ENCODE measurements around the gene CDHR4.
"Not testable (repeated sequence)": the region's sequence is repeated elsewhere in the genome, so short reads cannot be mapped to it uniquely, and the experiment has no call there.

Gene CDHR4

DNA sequence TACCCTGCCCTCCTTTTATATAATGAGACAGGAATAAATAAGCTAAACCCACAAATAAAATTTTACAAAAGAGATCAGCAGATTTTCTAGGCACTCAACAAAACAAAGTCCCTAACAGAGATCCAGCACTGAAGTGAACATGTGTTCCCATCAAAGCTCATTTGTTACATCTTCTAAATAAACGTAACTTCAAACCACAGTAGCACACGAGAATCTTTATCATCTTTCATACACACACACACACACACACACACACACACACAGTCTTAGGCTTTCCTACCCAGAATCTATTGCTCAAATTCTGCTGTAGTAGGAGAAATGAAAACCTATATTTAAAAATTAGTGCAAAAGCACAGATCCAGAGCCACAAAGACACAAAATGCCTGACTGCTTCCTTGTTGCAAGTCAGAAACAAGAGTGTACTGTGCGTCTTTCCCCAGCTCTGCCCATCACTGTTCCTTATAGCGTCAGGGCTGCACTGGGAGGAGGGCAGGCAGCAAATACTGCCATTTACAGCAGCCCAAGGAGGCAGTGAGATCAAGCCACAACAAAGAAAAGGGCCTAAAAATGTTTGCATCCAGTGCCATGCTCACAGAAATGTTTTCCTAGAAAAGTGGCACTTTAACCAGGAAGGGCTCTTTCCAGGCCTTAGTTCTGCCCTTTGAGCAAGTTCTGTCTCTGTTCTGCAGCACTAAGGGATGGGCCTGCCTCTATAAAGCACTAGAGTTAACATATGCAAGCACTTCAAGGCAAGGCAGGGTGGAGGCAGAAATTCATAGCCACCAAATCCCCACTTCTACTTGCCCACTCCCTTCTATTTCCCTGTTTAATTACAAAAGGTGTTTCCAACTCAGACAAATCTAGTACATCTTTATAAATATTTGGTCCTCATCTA is 19.3 kb downstream of the CDHR4 start:
- no peak for DNase-seq (ENCODE audit: low read depth)

DNA sequence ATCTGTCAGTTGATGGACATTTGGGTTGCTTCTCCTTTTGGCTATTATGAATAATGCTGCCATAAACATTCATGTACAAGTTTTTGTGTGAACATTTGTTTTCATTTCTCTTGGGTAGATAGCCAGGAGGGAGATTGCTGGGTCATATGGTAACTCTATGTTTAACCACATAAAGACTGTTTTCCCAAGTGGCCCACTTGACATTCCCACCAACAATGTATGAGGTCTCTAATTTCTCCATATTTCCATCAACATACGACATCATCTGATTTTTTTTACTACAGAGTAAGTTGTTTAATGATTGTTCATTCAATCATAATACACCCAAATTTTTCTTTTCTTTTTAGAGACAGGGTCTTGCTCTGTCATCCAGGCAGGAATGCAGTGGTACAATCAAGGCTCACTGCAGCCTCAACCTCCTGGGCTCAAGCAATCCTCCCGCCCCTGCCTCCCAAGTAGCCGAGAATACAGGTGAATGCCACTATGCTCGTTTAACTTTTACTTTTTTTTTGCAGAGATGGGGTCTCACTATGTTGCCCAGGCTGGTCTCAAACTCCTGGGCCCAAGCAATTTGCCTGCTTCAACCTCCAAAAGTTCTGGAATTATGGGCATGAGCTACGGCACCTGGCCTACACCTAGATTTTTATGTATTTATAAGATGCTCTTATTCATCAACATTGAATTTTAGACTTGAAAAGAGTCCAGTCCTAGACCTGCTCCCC is 20.2 kb downstream of the CDHR4 start:
- DNase-seq (ENCODE audit: low read depth): no peak

DNA sequence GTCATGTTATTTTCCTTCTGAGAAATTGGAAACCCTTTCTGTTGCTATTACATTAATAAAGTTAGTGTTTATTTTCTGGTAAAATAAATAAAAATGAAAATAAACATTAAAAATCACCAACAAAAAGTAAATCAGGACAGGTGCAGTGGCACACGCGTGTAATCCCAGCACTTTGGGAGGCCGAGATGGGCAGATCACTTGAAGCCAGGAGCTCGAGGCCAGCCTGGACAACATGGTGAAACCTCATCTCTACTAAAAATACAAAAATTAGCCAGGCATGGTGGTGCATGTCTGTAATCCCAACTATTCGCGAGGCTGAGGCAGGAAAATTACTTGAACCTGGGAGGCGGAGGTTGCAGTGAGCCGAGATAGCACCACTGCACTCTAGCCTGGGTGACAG is 23.6 kb downstream of the CDHR4 start:
- DNase-seq (ENCODE audit: low read depth): not testable (repeated sequence)

DNA sequence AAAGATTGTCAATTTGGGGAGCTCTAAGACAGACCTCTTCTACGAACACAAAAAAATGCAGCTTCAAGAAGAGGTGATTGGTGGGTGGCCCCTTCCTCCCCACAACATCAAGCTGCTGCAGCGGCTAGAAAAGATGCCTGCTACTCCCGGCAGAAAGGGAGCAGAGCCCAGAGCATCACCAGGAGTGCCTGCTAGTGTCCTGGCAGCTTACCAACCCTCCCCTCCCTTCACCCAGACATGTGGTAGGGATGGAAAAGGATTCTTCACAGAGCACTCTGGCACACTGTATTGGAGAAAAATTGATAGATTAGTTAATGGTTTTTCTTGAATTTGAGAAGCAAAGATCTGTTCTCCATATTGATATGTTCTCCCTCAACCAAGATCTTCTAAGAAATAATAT is 24.1 kb downstream of the CDHR4 start:
- DNase-seq (ENCODE audit: low read depth): no peak

DNA sequence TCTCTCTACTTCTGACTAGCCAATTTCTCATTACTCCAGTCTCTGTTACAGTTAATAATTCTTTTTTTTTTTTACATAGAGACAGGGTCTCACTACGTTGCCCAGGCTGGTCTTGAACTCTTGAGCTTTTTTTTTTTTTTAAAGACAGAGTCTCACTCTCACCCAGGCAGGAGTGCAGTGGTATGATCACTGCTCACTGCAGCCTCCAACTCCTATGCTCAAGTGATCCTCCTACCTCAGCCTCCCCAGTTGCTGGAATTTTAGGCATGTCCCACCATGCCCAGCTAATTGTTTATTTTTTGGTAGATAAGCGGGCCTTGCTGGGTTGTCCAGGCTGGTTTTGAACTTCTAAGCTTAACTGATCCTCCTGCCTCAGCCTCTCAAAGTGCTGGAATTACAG is 27.0 kb downstream of the CDHR4 start:
- no peak for DNase-seq (ENCODE audit: low read depth)

DNA sequence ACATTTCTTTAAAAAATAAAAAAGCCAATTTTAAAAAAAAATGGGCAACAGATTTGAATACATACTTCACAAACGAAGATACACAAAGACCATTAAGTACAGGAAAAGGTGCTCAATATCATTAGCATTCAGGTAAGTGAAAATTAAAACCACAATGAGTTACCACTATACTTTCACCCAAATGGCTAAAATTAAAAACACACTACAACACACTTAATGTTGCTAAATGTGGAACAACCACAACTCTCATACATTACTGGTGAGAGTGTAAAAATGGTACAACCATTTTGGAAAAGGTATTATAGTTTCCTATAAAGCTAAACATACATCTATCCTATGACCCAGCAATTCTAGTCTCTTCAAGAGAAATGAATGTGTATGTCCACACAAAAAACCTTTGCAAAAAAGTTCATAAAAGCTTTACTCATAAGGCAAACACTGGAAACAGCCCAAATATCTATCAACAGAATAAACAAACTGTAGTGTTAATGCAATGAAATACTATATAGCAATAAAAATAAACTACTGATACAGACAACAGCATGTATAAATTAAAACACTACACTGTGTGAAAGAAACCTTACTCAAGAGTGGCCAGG is 28.2 kb downstream of the CDHR4 start:
- DNase-seq (ENCODE audit: low read depth): no peak

DNA sequence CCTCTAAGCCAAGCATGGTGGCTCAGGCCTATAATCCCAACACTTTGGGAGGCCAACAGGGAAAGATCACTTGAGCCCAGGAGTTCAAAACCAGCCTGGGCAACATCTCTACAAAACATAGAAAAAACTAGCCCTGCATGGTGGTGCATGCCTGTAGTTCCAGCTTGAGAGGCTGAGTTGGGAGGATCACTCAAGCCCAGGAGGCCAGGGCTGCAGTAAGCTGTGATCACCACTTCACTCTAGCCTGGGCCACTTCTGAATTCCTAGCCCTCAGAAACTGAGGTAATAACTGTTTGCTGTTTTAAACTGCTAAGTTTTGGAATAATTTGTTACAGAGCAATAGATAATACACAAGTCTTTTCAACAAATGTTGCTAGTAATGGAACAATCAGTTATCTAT is 29.7 kb downstream of the CDHR4 start:
- DNase-seq (ENCODE audit: low read depth): no peak

DNA sequence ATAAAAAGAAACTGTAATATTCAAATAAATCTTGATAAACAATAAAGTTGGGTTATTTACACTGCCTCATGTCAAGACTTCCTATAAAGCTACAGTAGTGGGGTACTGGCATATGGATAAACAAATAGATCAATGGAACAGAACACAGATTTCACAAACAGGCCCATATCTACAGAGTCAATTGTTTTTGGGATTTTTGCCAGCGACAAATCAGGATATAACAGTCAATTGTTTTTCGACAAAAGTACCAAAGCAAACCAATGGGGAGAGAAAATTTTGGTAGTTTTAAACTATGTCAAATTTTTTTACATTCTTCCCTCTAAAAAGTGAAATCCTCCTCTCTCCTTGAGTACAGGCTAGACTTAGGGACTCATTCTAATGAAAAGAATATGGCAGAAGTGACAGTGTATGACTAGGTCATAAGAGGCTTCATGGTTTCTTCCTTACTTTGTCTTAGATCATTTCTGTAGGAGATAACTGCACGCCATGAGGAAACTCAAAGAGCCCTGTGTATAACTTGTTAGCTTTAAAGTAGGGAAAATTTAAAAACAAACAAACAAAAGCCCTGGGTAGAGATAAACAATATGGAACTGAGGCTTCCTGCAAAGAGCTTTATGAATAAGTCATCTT is 30.3 kb downstream of the CDHR4 start:
- DNase-seq (ENCODE audit: low read depth): no peak

DNA sequence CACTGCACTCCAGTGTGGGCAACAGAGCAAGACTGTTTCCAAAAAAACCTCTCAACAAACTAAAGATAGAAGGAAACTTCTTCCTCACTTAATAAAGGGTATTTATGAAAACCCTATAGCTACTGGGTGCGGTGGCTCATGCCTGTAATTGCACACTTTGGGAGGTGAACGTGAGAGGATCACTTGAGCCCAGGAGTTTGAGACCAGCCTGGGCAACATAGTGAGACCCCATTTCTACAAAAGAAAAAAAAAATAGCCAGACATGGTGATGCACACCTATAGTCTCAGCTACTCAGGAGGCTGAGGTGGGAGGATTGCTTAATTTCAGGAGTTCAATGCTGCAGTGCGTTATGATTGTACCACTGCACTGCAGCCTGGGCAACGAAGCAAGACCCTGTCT is 35.7 kb downstream of the CDHR4 start:
- DNase-seq (ENCODE audit: low read depth): no peak

DNA sequence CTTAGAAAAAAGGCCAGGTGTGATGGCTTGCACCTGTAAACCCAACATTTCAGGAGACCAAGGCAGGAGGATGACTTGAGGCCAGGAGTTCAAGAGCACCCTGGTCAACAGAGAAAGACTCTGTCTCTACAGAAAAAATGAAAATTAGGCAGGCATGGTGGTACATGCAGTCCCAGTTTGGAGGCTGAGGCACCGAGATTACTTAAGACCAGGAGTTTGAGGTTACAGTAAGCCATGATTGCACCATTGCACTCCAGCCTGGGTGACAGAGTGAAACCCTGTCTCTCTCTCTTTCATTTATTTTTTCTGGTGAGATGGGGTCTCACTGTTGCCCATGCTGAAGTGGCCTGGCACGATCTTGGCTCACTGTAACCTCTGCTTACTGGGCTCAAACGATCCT is 38.0 kb downstream of the CDHR4 start:
- peak; percentile 41 for DNase-seq (ENCODE audit: low read depth)

DNA sequence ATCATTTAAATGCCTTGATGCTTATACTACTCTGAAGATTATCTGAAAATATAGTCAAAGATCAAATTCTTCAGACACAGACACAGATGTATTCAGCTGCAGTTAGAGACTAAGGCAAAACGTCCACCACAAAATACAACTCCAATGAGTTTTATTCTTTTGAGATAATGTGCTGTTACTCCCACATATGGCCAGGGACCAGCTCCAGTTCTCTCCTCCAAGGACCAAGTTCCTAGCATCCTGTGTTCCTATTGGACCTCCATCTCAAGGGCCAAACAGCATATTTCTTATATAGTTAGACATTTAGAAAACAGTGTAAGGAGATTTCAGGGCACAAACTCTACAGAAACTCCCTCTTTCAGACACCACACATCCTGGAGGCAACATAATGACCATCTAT is 40.4 kb downstream of the CDHR4 start:
- no peak for DNase-seq (ENCODE audit: low read depth)

DNA sequence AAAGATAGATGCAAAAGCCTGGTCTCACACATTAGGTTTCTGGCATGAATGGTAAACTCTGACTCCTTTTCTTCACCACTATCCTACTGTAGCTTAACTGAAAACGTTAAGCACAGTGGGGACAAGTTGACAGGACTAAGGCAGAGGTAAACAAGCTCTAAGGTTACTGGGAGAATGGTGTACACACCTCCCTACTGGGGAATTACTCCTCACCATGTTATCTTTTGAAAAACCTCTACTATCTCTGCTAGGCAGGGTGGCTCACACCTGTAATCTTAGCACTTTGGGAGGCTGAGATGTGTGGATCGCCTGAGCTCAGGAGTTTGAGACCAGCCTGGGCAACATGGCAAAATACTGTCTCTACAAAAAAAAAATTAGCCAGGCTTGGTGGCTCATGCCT is 42.5 kb downstream of the CDHR4 start:
- no peak for DNase-seq (ENCODE audit: low read depth)

DNA sequence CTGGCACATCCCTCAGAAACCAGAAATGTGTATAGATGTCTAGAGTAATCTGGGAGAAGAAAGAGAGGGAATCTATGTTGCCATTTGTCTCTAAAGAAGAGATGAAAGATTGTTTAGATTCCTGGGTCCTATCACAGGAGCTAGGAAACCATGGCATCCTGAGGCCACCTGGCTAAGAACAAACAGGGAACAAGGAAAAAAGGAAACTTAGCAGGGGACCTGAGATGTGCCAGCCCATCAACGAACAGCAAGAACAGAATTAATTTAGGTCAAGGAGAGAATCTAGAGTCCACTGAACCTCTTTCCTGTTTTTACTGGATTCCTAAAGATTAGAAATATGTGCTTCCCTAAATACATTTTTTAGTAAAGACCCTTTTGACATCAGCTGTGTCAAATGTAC is 43.6 kb downstream of the CDHR4 start:
- DNase-seq (ENCODE audit: low read depth): no peak

DNA sequence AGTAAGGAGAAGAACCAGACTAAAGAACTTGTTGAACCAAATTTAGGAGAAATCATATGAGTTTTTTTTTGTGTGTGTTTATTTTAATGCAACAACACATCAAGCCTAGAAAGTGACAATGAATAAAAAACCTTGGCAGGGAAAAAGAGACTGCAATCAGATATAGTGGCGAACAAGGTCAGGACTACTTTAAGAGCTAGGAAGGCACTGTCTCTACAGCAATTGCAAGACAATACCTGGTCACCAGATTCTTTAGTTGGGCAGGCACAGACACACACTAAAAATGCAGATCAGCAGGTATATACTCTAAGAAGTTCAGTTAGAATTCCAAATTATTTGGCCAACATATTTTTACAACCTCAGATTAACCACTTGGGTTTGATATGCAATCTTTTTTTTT is 45.1 kb downstream of the CDHR4 start:
- DNase-seq (ENCODE audit: low read depth): no peak

DNA sequence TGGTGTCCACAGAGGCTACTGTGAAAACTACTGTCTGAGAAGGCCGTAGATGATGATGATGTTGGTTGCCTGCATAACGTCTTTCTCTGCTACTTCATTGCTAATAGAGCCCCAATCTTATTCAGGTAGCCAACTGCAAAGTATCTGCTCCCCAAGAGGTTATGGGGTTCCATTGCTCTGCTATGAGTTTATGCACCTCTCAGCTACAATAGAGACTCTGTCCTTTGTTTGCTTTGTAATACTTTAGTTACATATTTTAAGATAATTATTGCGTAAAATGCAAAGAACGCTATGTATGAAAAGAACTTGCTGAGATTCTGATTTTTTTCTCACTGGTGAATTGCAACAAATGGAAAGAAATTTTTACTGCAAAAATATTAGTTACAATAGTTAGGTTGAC is 48.2 kb downstream of the CDHR4 start:
- no peak for DNase-seq (ENCODE audit: low read depth)

DNA sequence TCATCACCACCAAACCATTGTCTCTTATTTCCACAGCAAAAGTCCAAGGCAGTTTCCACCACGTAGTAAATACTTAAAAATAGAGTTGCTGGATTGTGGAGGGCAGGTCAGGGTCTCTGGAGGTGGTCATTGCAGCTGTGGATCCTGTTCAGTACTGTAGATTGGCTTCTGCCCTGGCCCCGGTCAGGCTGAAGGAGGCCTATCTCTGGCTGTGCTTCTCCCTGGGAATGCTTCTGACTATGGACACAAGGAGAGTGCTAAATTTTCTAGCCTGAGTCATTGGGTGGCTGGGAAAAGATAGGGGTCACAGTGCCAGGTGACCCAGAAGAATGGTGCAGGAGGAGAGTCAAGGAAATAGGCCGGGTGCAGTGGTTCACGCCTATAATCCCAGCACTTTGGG is 49.6 kb downstream of the CDHR4 start:
- DNase-seq (ENCODE audit: low read depth): peak; percentile 29

DNA sequence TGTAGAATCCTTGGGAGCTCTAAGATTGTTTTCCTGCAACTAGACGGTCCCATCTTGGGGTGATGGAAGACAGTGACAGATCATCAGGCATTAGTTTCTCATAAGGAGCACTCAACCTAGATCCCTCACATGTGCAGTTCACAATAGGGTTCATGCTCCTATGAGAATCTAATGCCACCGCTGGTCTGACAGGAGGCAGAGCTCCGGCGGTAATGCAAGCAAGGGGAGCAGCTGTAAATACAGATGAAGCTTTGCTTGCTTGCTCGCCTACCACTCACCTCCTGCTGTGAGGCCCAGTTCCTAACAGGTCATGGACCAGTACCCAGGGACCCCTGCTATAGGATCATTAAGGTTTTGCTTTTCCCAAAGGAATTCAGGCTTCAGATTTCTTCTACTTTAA is 50.8 kb downstream of the CDHR4 start:
- DNase-seq (ENCODE audit: low read depth): not testable (repeated sequence)

DNA sequence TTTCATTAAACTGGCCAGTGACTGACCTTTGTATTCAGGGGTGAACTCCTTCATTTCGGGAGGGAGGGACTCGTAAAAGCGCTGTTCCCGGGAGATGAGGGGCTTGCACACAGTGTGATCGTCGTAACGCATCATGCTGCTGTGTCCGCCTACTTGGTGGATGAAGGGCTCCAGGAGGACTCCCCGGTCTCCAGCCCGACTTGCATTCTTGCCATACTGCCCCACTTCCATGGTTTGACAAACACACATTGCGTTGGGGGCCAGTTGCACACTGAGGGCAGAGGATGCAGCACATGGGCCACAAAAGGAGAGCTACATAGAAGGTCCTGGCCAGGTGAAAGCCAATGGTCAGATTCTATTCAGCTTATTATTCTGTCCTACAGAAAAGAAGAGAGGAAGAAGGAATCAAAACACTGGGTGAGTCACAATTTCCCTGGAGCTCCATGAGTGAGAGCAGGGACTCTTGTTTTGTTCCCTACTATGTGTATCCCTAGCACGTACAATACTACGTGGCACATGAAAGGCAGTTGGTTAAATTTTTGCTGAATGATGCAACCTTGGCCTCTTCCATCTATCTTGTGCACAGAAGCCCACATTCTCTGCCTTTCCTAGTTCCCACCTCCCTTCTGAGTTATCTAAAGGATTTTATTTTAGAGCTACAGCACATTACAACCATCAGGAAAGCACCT is 51.7 kb downstream of the CDHR4 start:
- DNase-seq (ENCODE audit: low read depth): peak; percentile 92

DNA sequence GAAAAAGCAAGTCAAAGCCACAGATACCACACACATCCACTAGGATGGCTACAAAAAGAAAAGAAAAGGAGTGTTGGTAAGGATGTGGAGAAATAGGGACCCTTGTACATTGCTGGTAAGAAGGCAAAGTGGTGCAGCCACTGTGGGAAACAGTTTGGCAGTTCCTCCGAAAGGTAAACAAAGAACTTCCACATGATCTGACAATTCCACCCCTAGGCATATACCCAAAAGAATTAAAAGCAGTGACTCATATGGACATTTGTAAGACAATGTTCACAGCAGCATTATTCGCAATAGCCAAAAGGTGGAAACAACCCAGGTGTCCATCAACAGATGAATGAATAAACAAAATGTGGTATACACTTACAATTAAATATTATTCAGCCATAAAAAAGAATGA is 53.7 kb downstream of the CDHR4 start:
- peak; percentile 74 for DNase-seq (ENCODE audit: low read depth)
